H9 (cell line): ENCODE results near the gene MX1. TPM values are rescaled to one million over a fixed set of nuclear protein-coding genes. Genes with fewer than 3 reads are reported as not detected.

Experiments used
- DNase-seq: peaks from one replicate; pipeline ENCODE4 v3.0.0-alpha.2; 2017
- H2AFZ ChIP-seq: one replicate; pipeline ENCODE4 v1.6.1; 2013; ENCODE audit warnings: mild to moderate bottlenecking, low read length, control low read depth, moderate library complexity
- H2AK5ac ChIP-seq: 2 replicates; pipeline ENCODE4 v1.6.1; 2013; ENCODE audit warnings: low read length, control low read depth, mixed read lengths; ENCODE audit not compliant: insufficient read length
- H2BK120ac ChIP-seq: one replicate; pipeline ENCODE4 v1.6.1; 2013; ENCODE audit warnings: low read depth, mild to moderate bottlenecking, low read length, control low read depth, inconsistent platforms; ENCODE audit not compliant: poor library complexity, severe bottlenecking
- H2BK12ac ChIP-seq: 2 replicates; pipeline ENCODE4 v1.6.1; 2013; ENCODE audit warnings: low read length, control low read depth, mixed read lengths, low read depth; ENCODE audit not compliant: insufficient read length
- H2BK15ac ChIP-seq: 2 replicates; pipeline ENCODE4 v1.6.1; 2013; ENCODE audit warnings: low read depth, low read length, control low read depth
- H2BK20ac ChIP-seq: one replicate; pipeline ENCODE4 v1.6.1; 2013; ENCODE audit warnings: low read depth, mild to moderate bottlenecking, low read length, control low read depth, inconsistent platforms; ENCODE audit not compliant: poor library complexity, severe bottlenecking
- H2BK5ac ChIP-seq: 2 replicates; pipeline ENCODE4 v1.6.1; 2013; ENCODE audit warnings: low read length, control low read depth, mixed read lengths; ENCODE audit not compliant: insufficient read length
- H3K14ac ChIP-seq: 2 replicates; pipeline ENCODE4 v1.6.1; 2013; ENCODE audit warnings: low read length, control low read depth; ENCODE audit not compliant: insufficient read depth
- H3K18ac ChIP-seq: 2 replicates; pipeline ENCODE4 v1.6.1; 2013; ENCODE audit warnings: low read depth, mild to moderate bottlenecking, mixed read lengths, low read length, control low read depth; ENCODE audit not compliant: insufficient read length
- H3K23ac ChIP-seq: 2 replicates; pipeline ENCODE4 v1.6.1; 2013; ENCODE audit warnings: low read length, control low read depth, mixed read lengths, low read depth; ENCODE audit not compliant: insufficient read length
- H3K23me2 ChIP-seq: 2 replicates; pipeline ENCODE4 v1.6.1; 2013; ENCODE audit warnings: low read depth, mild to moderate bottlenecking, mixed read lengths, low read length, control low read depth; ENCODE audit not compliant: insufficient read length, poor library complexity, severe bottlenecking
- H3K27ac ChIP-seq: 2 replicates; pipeline ENCODE4 v1.5.1; 2013; ENCODE audit warnings: low read length, control low read depth, mixed read lengths, low read depth; ENCODE audit not compliant: insufficient read length
- H3K27me3 ChIP-seq: 2 replicates; pipeline ENCODE4 v1.6.1; 2013; ENCODE audit warnings: low read length, control low read depth, inconsistent platforms; ENCODE audit not compliant: insufficient read depth
- H3K4ac ChIP-seq: 2 replicates; pipeline ENCODE4 v1.6.1; 2013; ENCODE audit warnings: low read depth, mild to moderate bottlenecking, control low read depth, inconsistent platforms, low read length, moderate library complexity
- H3K4me1 ChIP-seq: 2 replicates; pipeline ENCODE4 v1.6.1; 2013; ENCODE audit warnings: low read length, control low read depth, inconsistent platforms; ENCODE audit not compliant: insufficient read depth
- H3K4me2 ChIP-seq: 2 replicates; pipeline ENCODE4 v1.6.1; 2013; ENCODE audit warnings: low read length, control low read depth, mixed read lengths; ENCODE audit not compliant: insufficient read length, insufficient read depth
- H3K56ac ChIP-seq: 2 replicates; pipeline ENCODE4 v1.6.1; 2013; ENCODE audit warnings: low read depth, mild to moderate bottlenecking, mixed read lengths, low read length, control low read depth; ENCODE audit not compliant: insufficient read length
- H3K79me1 ChIP-seq: 2 replicates; pipeline ENCODE4 v1.6.1; 2013; ENCODE audit warnings: low read depth, mild to moderate bottlenecking, moderate library complexity, low read length, control low read depth, inconsistent platforms; ENCODE audit not compliant: insufficient read depth, poor library complexity, severe bottlenecking
- H3K79me2 ChIP-seq: 2 replicates; pipeline ENCODE4 v1.6.1; 2013; ENCODE audit warnings: low read length, control low read depth, inconsistent platforms; ENCODE audit not compliant: insufficient read depth
- H3K9ac ChIP-seq: 2 replicates; pipeline ENCODE4 v1.6.1; 2013; ENCODE audit warnings: low read length, control low read depth, mixed read lengths; ENCODE audit not compliant: insufficient read length; ENCODE audit errors: extremely low read depth
- H3K9me3 ChIP-seq: one replicate; pipeline ENCODE4 v1.6.1; 2013; ENCODE audit warnings: low read depth, low read length, inconsistent platforms; ENCODE audit not compliant: control insufficient read depth
- H3T11ph ChIP-seq: one replicate; pipeline ENCODE4 v1.6.1; 2013; ENCODE audit warnings: mild to moderate bottlenecking, low read length, control low read depth, inconsistent platforms
- H4K20me1 ChIP-seq: one replicate; pipeline ENCODE4 v1.6.1; 2013; ENCODE audit not compliant: control insufficient read depth, insufficient read length, insufficient read depth
- H4K5ac ChIP-seq: 2 replicates; pipeline ENCODE4 v1.6.1; 2013; ENCODE audit warnings: low read depth, mild to moderate bottlenecking, mixed read lengths, low read length, control low read depth; ENCODE audit not compliant: insufficient read length
- H4K8ac ChIP-seq: replicated peaks from 2 replicates; pipeline ENCODE4 v1.6.1; 2013; ENCODE audit warnings: low read length, control low read depth, mixed read lengths, low read depth; ENCODE audit not compliant: insufficient read length
- H4K91ac ChIP-seq: 2 replicates; pipeline ENCODE4 v1.6.1; 2013; ENCODE audit warnings: low read depth, mild to moderate bottlenecking, moderate library complexity, mixed read lengths, low read length, control low read depth; ENCODE audit not compliant: insufficient read length
- H3K27ac Mint-ChIP-seq, 3 experiments: 2 replicates in 2 of 3; 3 replicates in 1 of 3; pipeline ENCODE4 v1.8.0; 2020 to 2021; ENCODE audit warnings: mixed read lengths in 3 of 3, mild to moderate bottlenecking in 1 of 3, moderate library complexity in 1 of 3
- H3K27me3 Mint-ChIP-seq: 2 replicates; pipeline ENCODE4 v1.8.0; 2021; ENCODE audit warnings: low read depth, mild to moderate bottlenecking, moderate library complexity, mixed read lengths
- H3K36me3 Mint-ChIP-seq, 3 experiments: 2 replicates in 2 of 3; 3 replicates in 1 of 3; pipeline ENCODE4 v1.8.0; 2020 to 2021; ENCODE audit warnings: low read depth in 3 of 3, mixed read lengths in 3 of 3; ENCODE audit not compliant: insufficient read depth in 1 of 3
- H3K4me1 Mint-ChIP-seq, 2 experiments: 2 replicates each; pipeline ENCODE4 v1.8.0; 2020; ENCODE audit warnings: mixed read lengths in 2 of 2
- H3K4me3 Mint-ChIP-seq, 2 experiments: 2 replicates in 1 of 2; 3 replicates in 1 of 2; pipeline ENCODE4 v1.8.0; 2020 to 2021; ENCODE audit warnings: mild to moderate bottlenecking in 2 of 2, mixed read lengths in 2 of 2, moderate library complexity in 1 of 2
- H3K9me3 Mint-ChIP-seq, 2 experiments: 2 replicates in 1 of 2; 3 replicates in 1 of 2; pipeline ENCODE4 v1.8.0; 2020; ENCODE audit warnings: mild to moderate bottlenecking in 2 of 2, mixed read lengths in 2 of 2, moderate library complexity in 1 of 2
- CTCF ChIP-seq: fragments of 200-600 bp; sonication (generic); conservative IDR thresholded peaks from 3 replicates; pipeline ENCODE4 v1.8.0; 2021; ENCODE audit warnings: antibody characterized with exemption, mild to moderate bottlenecking
- WGBS: extraction: QIAGEN DNeasy Blood & Tissue Kit; methylation state at CpG from one replicate; pipeline ENCODE4 v1.1.7; 2013; ENCODE audit warnings: missing lambda C conversion rate, low lambda C conversion rate, mixed read lengths; ENCODE audit not compliant: insufficient read length; ENCODE audit errors: extremely low coverage; 5-methylcytosine and 5-hydroxymethylcytosine counted together
- total RNA-seq: library from RNA; stranded (reverse); gene quantifications from 2 replicates; pipeline ENCODE4 v1.2.1, GENCODE V29; 2021

Gene MX1
- total RNA-seq, 1 experiment from 2014 or later, result 6.3 TPM

GRCh38 chr21:41483973-41484372 lies 57.9 kb downstream of the MX1 start:
- Histone ChIP-seq H2AK5ac (no peak overlapping the region), H2BK5ac (no peak overlapping the region), H3T11ph (no peak overlapping the region), H3K27me3 (no peaks in the 10 kb centered on the region), H3K56ac (no peak overlapping the region), H3K79me2 (no peaks in the 10 kb centered on the region), H3K4ac (no peak overlapping the region), H3K9me3 (no peaks in the 10 kb centered on the region), H3K27ac (no peak overlapping the region), H3K23ac (no peak overlapping the region), H2BK20ac (no peak overlapping the region), H3K79me1 (no peaks in the 10 kb centered on the region), H3K4me1 (no peaks in the 10 kb centered on the region), H2BK15ac (no peak overlapping the region), H3K18ac (no peak overlapping the region), H4K8ac (no peak overlapping the region), H2BK120ac (no peak overlapping the region), H3K23me2 (no peaks in the 10 kb centered on the region), H4K91ac (no peak overlapping the region), H3K14ac (no peak overlapping the region), H3K9ac (no peak overlapping the region), H4K5ac (no peak overlapping the region), H3K4me2 (no peak overlapping the region), H2BK12ac (no peak overlapping the region), H4K20me1 (no peaks in the 10 kb centered on the region), H2AFZ (no peak overlapping the region)
- peaks cover 23 to 32% of the 10 kb centered on the region in 2 experiments for H3K4me1 Mint-ChIP-seq
- peaks cover 7 to 44% (median 24%) of the 10 kb centered on the region in 3 experiments; a peak in 5 of 7 replicates for H3K36me3 Mint-ChIP-seq
- H3K9me3 Mint-ChIP-seq, result no peaks in the 10 kb centered on the region
- no CpG with 5 or more reads among the region's 4 CpGs for WGBS
- H3K4me3 Mint-ChIP-seq, result no peak overlapping the region
- H3K27ac Mint-ChIP-seq, result no peak overlapping the region
- no peaks in the 10 kb centered on the region for H3K27me3 Mint-ChIP-seq
- DNase-seq, result no peak
- TF ChIP-seq CTCF, result no peak
